ENCODE results near the gene NXN.

DNA sequence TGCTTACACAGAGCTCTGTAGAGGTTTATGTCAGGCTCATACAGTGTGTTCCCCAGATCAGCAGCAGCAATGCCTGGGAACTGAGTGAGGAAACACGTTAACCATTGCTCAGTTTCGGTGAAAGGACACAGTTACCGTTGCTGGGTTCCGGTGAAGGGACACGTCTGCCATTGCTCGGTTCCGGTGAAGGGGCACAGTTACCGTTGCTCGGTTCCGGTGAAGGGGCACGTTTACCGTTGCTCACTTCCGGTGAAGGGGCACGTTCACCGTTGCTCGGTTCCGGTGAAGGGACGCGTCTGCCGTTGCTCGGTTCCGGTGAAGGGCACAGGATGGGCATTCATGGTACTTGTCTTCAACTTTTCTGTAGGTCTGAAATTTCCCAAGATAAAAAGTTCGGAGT, 115.7 kb downstream of the NXN start:
- TF ChIP-seq POLR2A (IDR thresholded peaks at IDR 0.05): no peak
- TF ChIP-seq, protein P1, sequence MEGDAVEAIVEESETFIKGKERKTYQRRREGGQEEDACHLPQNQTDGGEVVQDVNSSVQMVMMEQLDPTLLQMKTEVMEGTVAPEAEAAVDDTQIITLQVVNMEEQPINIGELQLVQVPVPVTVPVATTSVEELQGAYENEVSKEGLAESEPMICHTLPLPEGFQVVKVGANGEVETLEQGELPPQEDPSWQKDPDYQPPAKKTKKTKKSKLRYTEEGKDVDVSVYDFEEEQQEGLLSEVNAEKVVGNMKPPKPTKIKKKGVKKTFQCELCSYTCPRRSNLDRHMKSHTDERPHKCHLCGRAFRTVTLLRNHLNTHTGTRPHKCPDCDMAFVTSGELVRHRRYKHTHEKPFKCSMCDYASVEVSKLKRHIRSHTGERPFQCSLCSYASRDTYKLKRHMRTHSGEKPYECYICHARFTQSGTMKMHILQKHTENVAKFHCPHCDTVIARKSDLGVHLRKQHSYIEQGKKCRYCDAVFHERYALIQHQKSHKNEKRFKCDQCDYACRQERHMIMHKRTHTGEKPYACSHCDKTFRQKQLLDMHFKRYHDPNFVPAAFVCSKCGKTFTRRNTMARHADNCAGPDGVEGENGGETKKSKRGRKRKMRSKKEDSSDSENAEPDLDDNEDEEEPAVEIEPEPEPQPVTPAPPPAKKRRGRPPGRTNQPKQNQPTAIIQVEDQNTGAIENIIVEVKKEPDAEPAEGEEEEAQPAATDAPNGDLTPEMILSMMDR (IDR thresholded peaks at IDR 0.05): no peak

Measured in upper lobe of left lung (tissue), 4 donors.